GM20431 (cell line): ENCODE data around the gene SLC2A3.
"Not testable (repeated sequence)": the region's sequence is repeated elsewhere in the genome, so short reads cannot be mapped to it uniquely, and the experiment has no call there.

Source experiments
- in situ Hi-C: fragments of 300-500 bp; cut with MseI, MboI; formaldehyde crosslinking; loops from one replicate; pipeline ENCODE4 v1.15.0; 2020; ENCODE audit warnings: low sequenced_read_pairs; ENCODE audit not compliant: unreplicated experiment

The SLC2A3 gene

GRCh38 chr12:7953912-7954311 lies 17.9 kb upstream of the SLC2A3 start:
- in situ Hi-C loops, result not testable (repeated sequence)

- in situ Hi-C loops, result no loop called here
Observed at GRCh38 chr12:7951671-7952070, 15.7 kb upstream of the SLC2A3 start.

- in situ Hi-C loops, result not testable (repeated sequence)
Observed at GRCh38 chr12:7950230-7950943, 14.4 kb upstream of the SLC2A3 start.

- in situ Hi-C loops, result no loop called here
Observed at GRCh38 chr12:7948589-7949260, 12.7 kb upstream of the SLC2A3 start.

- in situ Hi-C loops, result no loop called here
Observed at GRCh38 chr12:7947011-7947410, 11.0 kb upstream of the SLC2A3 start.

- in situ Hi-C loops, result not testable (repeated sequence)
Observed at GRCh38 chr12:7944760-7945159, 8.8 kb upstream of the SLC2A3 start.

- in situ Hi-C loops, result no loop called here
Observed at GRCh38 chr12:7940906-7941305, 4.9 kb upstream of the SLC2A3 start.

GRCh38 chr12:7937833-7938506 lies 2.0 kb upstream of the SLC2A3 start:
- in situ Hi-C loops, result no loop called here

- in situ Hi-C loops, result no loop called here
Observed at GRCh38 chr12:7934889-7935492, 996 bp downstream of the SLC2A3 start.

- in situ Hi-C loops, result no loop called here
Observed at GRCh38 chr12:7934091-7934888, 1.7 kb downstream of the SLC2A3 start.

- in situ Hi-C loops, result no loop called here
Observed at GRCh38 chr12:7933255-7933726, 2.7 kb downstream of the SLC2A3 start.

- in situ Hi-C loops, result not testable (repeated sequence)
Observed at GRCh38 chr12:7932599-7933240, 3.3 kb downstream of the SLC2A3 start.

- in situ Hi-C loops, result no loop called here
Observed at GRCh38 chr12:7929083-7929792, 6.7 kb downstream of the SLC2A3 start.

- in situ Hi-C loops, result no loop called here
Observed at GRCh38 chr12:7927470-7927869, 8.5 kb downstream of the SLC2A3 start.

GRCh38 chr12:7926068-7926666 lies 9.8 kb downstream of the SLC2A3 start:
- in situ Hi-C loops, result not testable (repeated sequence)

GRCh38 chr12:7923241-7924236 lies 12.4 kb downstream of the SLC2A3 start:
- in situ Hi-C loops, result no loop called here

- in situ Hi-C loops, result not testable (repeated sequence)
Observed at GRCh38 chr12:7921181-7921580, 14.8 kb downstream of the SLC2A3 start.
